ENCODE data around the gene D2HGDH. TPM values are rescaled to one million over a fixed set of nuclear protein-coding genes. Genes with fewer than 3 reads are reported as not detected.

D2HGDH gene
- total and polyA plus RNA-seq, 2 of the 13 experiments (the other 11 are each of a cell fraction or from before 2014, with no cell fraction given), result 19.2 to 20.3 TPM

- no peak for TF ChIP-seq TIGD3 (CRISPR knock-in tag; IDR thresholded peaks at IDR 0.05; ENCODE audit: borderline replicate concordance)
- TF ChIP-seq ZNF850 (CRISPR knock-in tag; conservative IDR thresholded peaks at IDR 0.05), result no peak
- TF ChIP-seq ZNF780A (CRISPR knock-in tag; IDR thresholded peaks at IDR 0.05), result no peak
- peak; percentile 89 for TF ChIP-seq ZNF574 (CRISPR knock-in tag; IDR thresholded peaks at IDR 0.05)
- TF ChIP-seq NKX3-1 (CRISPR knock-in tag; IDR thresholded peaks at IDR 0.05), result 0 out of 2 replicates have a peak, but pooled peaks have one; percentile 80
- TF ChIP-seq SUZ12 (IDR thresholded peaks at IDR 0.05; ENCODE audit: low read depth, low read length), result no peak
- TF ChIP-seq ZNF274 (CRISPR knock-in tag; IDR thresholded peaks at IDR 0.05), result peak; percentile 82
- peak; percentile 55; the same call in 1 of the 2 replicates for TF ChIP-seq E2F1 (CRISPR knock-in tag; IDR thresholded peaks at IDR 0.05)
- TF ChIP-seq TEAD2 (CRISPR knock-in tag; IDR thresholded peaks at IDR 0.05), result no peak; the same call in 1 of the 2 replicates
- TF ChIP-seq TOE1 (CRISPR knock-in tag; IDR thresholded peaks at IDR 0.05), result 0 out of 2 replicates have a peak, but pooled peaks have one; percentile 40
- TF ChIP-seq NPAS2 (CRISPR knock-in tag; IDR thresholded peaks at IDR 0.05; ENCODE audit: borderline replicate concordance), result no peak
- no peak for TF ChIP-seq NFE2L1 (CRISPR knock-in tag; IDR thresholded peaks at IDR 0.05; ENCODE audit: borderline replicate concordance)
- peak; percentile 76; the same call in 1 of the 2 replicates for TF ChIP-seq HMG20B (CRISPR knock-in tag; conservative IDR thresholded peaks at IDR 0.05)
- TF ChIP-seq AHDC1 (CRISPR knock-in tag; IDR thresholded peaks at IDR 0.05; ENCODE audit: borderline replicate concordance), result peak; percentile 76
Observed at GRCh38 chr2:241770185-241770935, 35.9 kb downstream of the D2HGDH start (continued).

Measured in HepG2 (cell line).